B cell (primary cell): ENCODE measurements around the gene JUP. TPM values are rescaled to one million over a fixed set of nuclear protein-coding genes. Genes with fewer than 3 reads are reported as not detected.

Source experiments
- ATAC-seq: fragments of 200-7000 bp; cut with Tn5 transposase; one replicate; pipeline ENCODE4 v1.10.0; 2021; ENCODE audit warnings: low read depth, mild to moderate bottlenecking, moderate number of reproducible peaks, moderate library complexity
- CTCF ChIA-PET: fragments of 350-600 bp; sonication (Branson Sonifier 250); formaldehyde crosslinking; loops from one replicate; lab custom pipeline; 2021; ENCODE audit warnings: antibody characterized with exemption, inconsistent platforms; lab: Charles Lee
- POLR2A ChIA-PET: fragments of 350-600 bp; sonication (Branson Sonifier 250); formaldehyde crosslinking; loops from one replicate; lab custom pipeline; 2021; ENCODE audit warnings: antibody characterized with exemption; lab: Charles Lee
- DNase-seq: peaks from one replicate; pipeline ENCODE4 v3.0.0; 2013
- H2AFZ ChIP-seq: 2 replicates; pipeline ENCODE4 v1.6.1; 2012; ENCODE audit warnings: mild to moderate bottlenecking, low read depth, low read length; ENCODE audit not compliant: insufficient read depth, poor library complexity, severe bottlenecking
- H3K27ac ChIP-seq, 2 donors: 1 replicate in 1 of 2; 2 replicates in 1 of 2; pipeline ENCODE4 v1.5.1; 2012 to 2013; ENCODE audit warnings: low read length in 2 of 2, mild to moderate bottlenecking in 2 of 2, moderate library complexity in 1 of 2
- H3K27me3 ChIP-seq, 4 experiments: fragments of 200-600 bp in 1 of 4; sonication (generic) in 1 of 4; replicated peaks in 1 of 4; 1 replicate in 2 of 4; 2 replicates in 2 of 4; pipeline versions ENCODE4 v1.6.1 to v1.7.0; 2013 to 2016; ENCODE audit warnings: low read length in 3 of 4, mild to moderate bottlenecking in 2 of 4, mixed read lengths in 1 of 4, moderate library complexity in 1 of 4; ENCODE audit not compliant: insufficient read depth in 4 of 4, control insufficient read depth in 3 of 4; ENCODE audit errors: control extremely low read depth in 1 of 4
- H3K36me3 ChIP-seq, 2 experiments: replicated peaks in 1 of 2; 1 replicate in 1 of 2; 2 replicates in 1 of 2; pipeline versions ENCODE4 v1.6.1 to v1.7.1; 2013; ENCODE audit warnings: low read length in 1 of 2; ENCODE audit not compliant: insufficient read depth in 2 of 2, control insufficient read depth in 1 of 2; ENCODE audit errors: control extremely low read depth in 1 of 2, extremely low read depth in 1 of 2
- H3K4me1 ChIP-seq, 2 donors: fragments of 200-600 bp in 1 of 2; sonication (generic) in 1 of 2; 1 replicate in 1 of 2; 2 replicates in 1 of 2; pipeline versions ENCODE4 v1.5.1 to v1.6.1; 2013 to 2017; ENCODE audit warnings: low read length in 2 of 2; ENCODE audit not compliant: control insufficient read depth in 2 of 2, insufficient read depth in 2 of 2
- H3K4me2 ChIP-seq: replicated peaks from 2 replicates; pipeline ENCODE3; 2012; ENCODE audit warnings: mild to moderate bottlenecking, low read depth, low read length; ENCODE audit not compliant: poor library complexity, severe bottlenecking
- H3K4me3 ChIP-seq, 5 experiments: fragments of 200-600 bp in 1 of 5; sonication (generic) in 1 of 5; 1 replicate in 3 of 5; 2 replicates in 2 of 5; pipeline versions ENCODE4 v1.5.1 to v1.7.0; 2011 to 2016; ENCODE audit warnings: low read length in 4 of 5, mild to moderate bottlenecking in 4 of 5, low read depth in 2 of 5, control low read depth in 1 of 5, moderate library complexity in 1 of 5; ENCODE audit not compliant: insufficient read depth in 1 of 5; ENCODE audit errors: control extremely low read depth in 1 of 5, extremely low read depth in 1 of 5
- H3K79me2 ChIP-seq: fragments of 200-600 bp; sonication (generic); one replicate; pipeline ENCODE4 v1.6.0; 2016; ENCODE audit warnings: low read length; ENCODE audit not compliant: control insufficient read depth, insufficient read depth
- H3K9ac ChIP-seq: fragments of 200-600 bp; sonication (generic); 2 replicates; pipeline ENCODE4 v1.6.1; 2017; ENCODE audit warnings: mild to moderate bottlenecking, low read length, moderate library complexity
- H3K9me3 ChIP-seq, 3 donors: one replicate each; pipeline versions ENCODE4 v1.6.1 to v1.7.1; 2013; ENCODE audit warnings: low read length in 2 of 3; ENCODE audit not compliant: control insufficient read depth in 2 of 3, insufficient read depth in 1 of 3; ENCODE audit errors: control extremely low read depth in 1 of 3
- H4K20me1 ChIP-seq: 2 replicates; pipeline ENCODE4 v1.6.0; 2012; ENCODE audit warnings: mild to moderate bottlenecking, low read length; ENCODE audit not compliant: insufficient read depth, control insufficient read depth, poor library complexity, severe bottlenecking
- H3K27ac Mint-ChIP-seq: one replicate; pipeline ENCODE4 v1.8.0; 2021; ENCODE audit warnings: mixed read lengths
- H3K27me3 Mint-ChIP-seq: one replicate; pipeline ENCODE4 v1.8.0; 2021; ENCODE audit warnings: mixed read lengths
- H3K4me1 Mint-ChIP-seq: one replicate; pipeline ENCODE4 v1.8.0; 2021; ENCODE audit warnings: mixed read lengths
- H3K4me3 Mint-ChIP-seq: one replicate; pipeline ENCODE4 v1.8.0; 2021; ENCODE audit warnings: mixed read lengths
- H3K9me3 Mint-ChIP-seq: one replicate; pipeline ENCODE4 v1.8.0; 2022; ENCODE audit warnings: mixed read lengths; ENCODE audit not compliant: insufficient read depth
- CTCF ChIP-seq: fragments of 200-600 bp; IDR thresholded peaks from one replicate; pipeline ENCODE4 v1.8.0; 2022; ENCODE audit warnings: antibody characterized with exemption, mild to moderate bottlenecking
- EZH2 ChIP-seq: IDR thresholded peaks from 2 replicates; pipeline ENCODE4 v1.6.1; 2012; ENCODE audit warnings: borderline replicate concordance, low read depth, mild to moderate bottlenecking, moderate library complexity, low read length; ENCODE audit not compliant: insufficient read depth, poor library complexity, severe bottlenecking
- WGBS: methylation state at CpG from one replicate; pipeline ENCODE4 v1.1.5; 2013; ENCODE audit warnings: missing lambda C conversion rate; ENCODE audit not compliant: insufficient coverage; 5-methylcytosine and 5-hydroxymethylcytosine counted together
- intact Hi-C: fragments of 100-400 bp; cut with micrococcal nuclease; formaldehyde crosslinking; loops from one replicate; pipeline ENCODE4 v1.10.0; 2022
- polyA plus RNA-seq: library from polyadenylated mRNA; depleted of rRNA; stranded (reverse); fragments of >200 nt; gene quantifications from 2 replicates; pipeline ENCODE4 v1.2.3, GENCODE V29; 2012
- total RNA-seq, 2 donors: library from RNA; stranded (reverse); fragments of 120-200 nt in 1 of 2; gene quantifications; 1 replicate in 1 of 2; 2 replicates in 1 of 2; pipeline versions ENCODE4 v1.2.3 to v1.2.4, GENCODE V29; 2013 to 2022

Gene JUP
- total and polyA plus RNA-seq, 2 donors (not counting 1 experiment from before 2014, with no cell fraction given): 62.9 to 63.3 TPM

GRCh38 chr17:41731836-41732235 lies 54.7 kb downstream of the JUP start:
- POLR2A ChIA-PET: interaction anchor here (0.6 to 1.1 kb wide), 2 partner anchors 38 to 67 kb away, joined by 5 read pairs; no protein-coding TSS in a partner anchor
- no peaks in the 10 kb centered on the region for H4K20me1 ChIP-seq

More at GRCh38 chr17:41731836-41732235, 54.7 kb downstream of the JUP start:
- Mint-ChIP-seq H3K27ac (no peak overlapping the region), H3K9me3 (no peaks in the 10 kb centered on the region), H3K27me3 (peaks cover 36% of the 10 kb centered on the region), H3K4me1 (peaks cover 11% of the 10 kb centered on the region), H3K4me3 (no peak overlapping the region)
- intact Hi-C loops: loop anchor here (10.0 kb wide), 1 partner anchor 233 kb away; the partner anchor contains the start of gene CNP
- Histone ChIP-seq H3K79me2 (no peaks in the 10 kb centered on the region), H2AFZ (no peak overlapping the region), H3K4me2 (no peak overlapping the region), H3K36me3 (no peaks in the 10 kb centered on the region), H3K27ac (no peak overlapping the region), H3K9me3 (peaks cover 0 to 6% (median 0%) of the 10 kb centered on the region in 3 donors), H3K4me1 (peaks cover 16 to 25% of the 10 kb centered on the region in 2 donors), H3K27me3 (peaks cover 0 to 50% (median 21%) of the 10 kb centered on the region in 4 experiments), H3K4me3 (no peak overlapping the region), H3K9ac (no peak overlapping the region)
- DNase-seq: no peak
- TF ChIP-seq EZH2 (no peak), CTCF (no peak)
- WGBS: 83% methylated on average over 1 of the region's 3 CpGs
- CTCF ChIA-PET: interaction anchor here (3.2 kb wide), 1 partner anchor 69 kb away, joined by 18 read pairs; no protein-coding TSS in a partner anchor
- ATAC-seq: no peak
